HEK293 (cell line): ENCODE measurements around the gene EGFL8.

ENCODE experiments used
- BCL11B ChIP-seq: fragments of 450-650 bp; formaldehyde crosslinking; IDR thresholded peaks from 2 replicates; pipeline ENCODE4 v1.5.1; 2016; ENCODE audit warnings: low read depth, missing biosample characterization, missing genetic modification characterization
- HOXA7 ChIP-seq: sonication (generic); formaldehyde crosslinking; IDR thresholded peaks from 2 replicates; pipeline ENCODE4 v1.8.1; 2022; ENCODE audit warnings: missing genetic modification reagents, borderline replicate concordance
- HOXD13 ChIP-seq: sonication (generic); formaldehyde crosslinking; IDR thresholded peaks from 2 replicates; pipeline ENCODE4 v1.8.0; 2022; ENCODE audit warnings: missing genetic modification reagents, borderline replicate concordance
- MYNN ChIP-seq: fragments of 450-650 bp; formaldehyde crosslinking; IDR thresholded peaks from 2 replicates; pipeline ENCODE4 v1.5.1; 2016; ENCODE audit warnings: missing biosample characterization, missing genetic modification characterization, borderline replicate concordance
- REPIN1 ChIP-seq: fragments of 450-650 bp; formaldehyde crosslinking; IDR thresholded peaks from 2 replicates; pipeline ENCODE4 v1.5.1; 2017; ENCODE audit warnings: missing biosample characterization, missing genetic modification characterization, low read depth
- SALL2 ChIP-seq: fragments of 450-650 bp; formaldehyde crosslinking; IDR thresholded peaks from 2 replicates; pipeline ENCODE4 v1.5.0; 2017; ENCODE audit warnings: missing biosample characterization, mild to moderate bottlenecking, missing genetic modification characterization, borderline replicate concordance
- SCRT2 ChIP-seq: fragments of 450-650 bp; formaldehyde crosslinking; IDR thresholded peaks from 2 replicates; pipeline ENCODE4 v1.5.1; 2016; ENCODE audit warnings: missing biosample characterization, missing genetic modification characterization
- SETDB1 ChIP-seq: IDR thresholded peaks from one replicate; pipeline ENCODE4 v1.6.1; 2017; ENCODE audit warnings: mild to moderate bottlenecking, low read length, moderate library complexity, mixed read lengths; ENCODE audit not compliant: insufficient read length
- SP3 ChIP-seq: fragments of 450-650 bp; formaldehyde crosslinking; IDR thresholded peaks from 2 replicates; pipeline ENCODE4 v1.5.1; 2016; ENCODE audit warnings: missing biosample characterization, missing genetic modification characterization
- WT1 ChIP-seq: fragments of 450-650 bp; formaldehyde crosslinking; IDR thresholded peaks from 2 replicates; pipeline ENCODE4 v1.5.1; 2016; ENCODE audit warnings: missing biosample characterization, missing genetic modification characterization
- ZBTB1 ChIP-seq: fragments of 450-650 bp; formaldehyde crosslinking; IDR thresholded peaks from 2 replicates; pipeline ENCODE4 v1.5.1; 2016; ENCODE audit warnings: missing biosample characterization, missing genetic modification characterization
- ZBTB21 ChIP-seq: fragments of 450-650 bp; formaldehyde crosslinking; IDR thresholded peaks from 2 replicates; pipeline ENCODE4 v1.5.1; 2017; ENCODE audit warnings: missing biosample characterization, missing genetic modification characterization
- ZFP69B ChIP-seq: fragments of 450-650 bp; formaldehyde crosslinking; IDR thresholded peaks from 2 replicates; pipeline ENCODE4 v1.5.1; 2016; ENCODE audit warnings: missing biosample characterization, missing genetic modification characterization
- ZNF184 ChIP-seq: fragments of 450-650 bp; IDR thresholded peaks from 2 replicates; pipeline ENCODE4 v1.5.1; 2018; ENCODE audit warnings: missing biosample characterization, mild to moderate bottlenecking, missing genetic modification characterization
- ZNF221 ChIP-seq: fragments of 450-650 bp; formaldehyde crosslinking; IDR thresholded peaks from 2 replicates; pipeline ENCODE4 v1.5.1; 2017; ENCODE audit warnings: missing biosample characterization, missing genetic modification characterization, borderline replicate concordance
- ZNF302 ChIP-seq: fragments of 450-650 bp; formaldehyde crosslinking; IDR thresholded peaks from 2 replicates; pipeline ENCODE4 v1.5.1; 2016; ENCODE audit warnings: missing biosample characterization, missing genetic modification characterization, low read depth
- ZNF324 ChIP-seq: fragments of 450-650 bp; formaldehyde crosslinking; IDR thresholded peaks from 2 replicates; pipeline ENCODE4 v1.5.1; 2016; ENCODE audit warnings: missing biosample characterization, missing genetic modification characterization
- ZNF404 ChIP-seq: fragments of 450-650 bp; formaldehyde crosslinking; IDR thresholded peaks from 2 replicates; pipeline ENCODE4 v1.5.1; 2017; ENCODE audit warnings: missing biosample characterization, missing genetic modification characterization
- ZNF423 ChIP-seq: fragments of 450-650 bp; formaldehyde crosslinking; IDR thresholded peaks from 2 replicates; pipeline ENCODE4 v1.5.1; 2016; ENCODE audit warnings: missing biosample characterization, missing genetic modification characterization
- ZNF501 ChIP-seq: fragments of 450-650 bp; formaldehyde crosslinking; IDR thresholded peaks from 2 replicates; pipeline ENCODE4 v1.5.1; 2016; ENCODE audit warnings: missing biosample characterization, missing genetic modification characterization
- ZNF514 ChIP-seq: fragments of 450-650 bp; formaldehyde crosslinking; IDR thresholded peaks from 2 replicates; pipeline ENCODE4 v1.5.1; 2016; ENCODE audit warnings: missing biosample characterization, missing genetic modification characterization
- ZNF529 ChIP-seq: fragments of 450-650 bp; formaldehyde crosslinking; IDR thresholded peaks from 2 replicates; pipeline ENCODE4 v1.5.1; 2017; ENCODE audit warnings: missing genetic modification characterization, missing biosample characterization; ENCODE audit not compliant: insufficient replicate concordance
- ZNF610 ChIP-seq: fragments of 450-650 bp; formaldehyde crosslinking; IDR thresholded peaks from 2 replicates; pipeline ENCODE4 v1.5.1; 2016; ENCODE audit warnings: missing biosample characterization, missing genetic modification characterization, borderline replicate concordance
- ZNF664 ChIP-seq: fragments of 450-650 bp; formaldehyde crosslinking; IDR thresholded peaks from 2 replicates; pipeline ENCODE4 v1.5.1; 2016; ENCODE audit warnings: missing biosample characterization, missing genetic modification characterization
- ZNF777 ChIP-seq: fragments of 450-650 bp; formaldehyde crosslinking; IDR thresholded peaks from 2 replicates; pipeline ENCODE4 v1.5.1; 2017; ENCODE audit warnings: missing biosample characterization, missing genetic modification characterization, borderline replicate concordance
- ZNF785 ChIP-seq: fragments of 450-650 bp; formaldehyde crosslinking; IDR thresholded peaks from 2 replicates; pipeline ENCODE4 v1.5.1; 2016; ENCODE audit warnings: missing biosample characterization, missing genetic modification characterization
- ZXDB ChIP-seq: fragments of 450-650 bp; formaldehyde crosslinking; IDR thresholded peaks from 2 replicates; pipeline ENCODE4 v1.5.1; 2016; ENCODE audit warnings: missing biosample characterization, missing genetic modification characterization
- TF ChIP-seq, protein P1 (sequence below): fragments of 450-650 bp; formaldehyde crosslinking; IDR thresholded peaks from 2 replicates; pipeline ENCODE4 v1.5.1; 2016; ENCODE audit warnings: missing biosample characterization, missing genetic modification characterization
- TF ChIP-seq, protein P2 (sequence below): fragments of 450-650 bp; formaldehyde crosslinking; IDR thresholded peaks from 2 replicates; pipeline ENCODE4 v1.5.1; 2017; ENCODE audit warnings: missing biosample characterization, missing genetic modification characterization
- TF ChIP-seq, protein P3 (sequence below): fragments of 450-650 bp; formaldehyde crosslinking; IDR thresholded peaks from 2 replicates; pipeline ENCODE4 v1.5.1; 2016; ENCODE audit warnings: missing biosample characterization, missing genetic modification characterization
- TF ChIP-seq, protein P4 (sequence below): fragments of 450-650 bp; formaldehyde crosslinking; conservative IDR thresholded peaks from 2 replicates; pipeline ENCODE4 v1.5.1; 2016; ENCODE audit warnings: low read depth, missing biosample characterization, missing genetic modification characterization
- TF ChIP-seq, protein P5 (sequence below): fragments of 450-650 bp; formaldehyde crosslinking; IDR thresholded peaks from 2 replicates; pipeline ENCODE4 v1.5.1; 2017; ENCODE audit warnings: missing biosample characterization, missing genetic modification characterization

EGFL8 gene

DNA sequence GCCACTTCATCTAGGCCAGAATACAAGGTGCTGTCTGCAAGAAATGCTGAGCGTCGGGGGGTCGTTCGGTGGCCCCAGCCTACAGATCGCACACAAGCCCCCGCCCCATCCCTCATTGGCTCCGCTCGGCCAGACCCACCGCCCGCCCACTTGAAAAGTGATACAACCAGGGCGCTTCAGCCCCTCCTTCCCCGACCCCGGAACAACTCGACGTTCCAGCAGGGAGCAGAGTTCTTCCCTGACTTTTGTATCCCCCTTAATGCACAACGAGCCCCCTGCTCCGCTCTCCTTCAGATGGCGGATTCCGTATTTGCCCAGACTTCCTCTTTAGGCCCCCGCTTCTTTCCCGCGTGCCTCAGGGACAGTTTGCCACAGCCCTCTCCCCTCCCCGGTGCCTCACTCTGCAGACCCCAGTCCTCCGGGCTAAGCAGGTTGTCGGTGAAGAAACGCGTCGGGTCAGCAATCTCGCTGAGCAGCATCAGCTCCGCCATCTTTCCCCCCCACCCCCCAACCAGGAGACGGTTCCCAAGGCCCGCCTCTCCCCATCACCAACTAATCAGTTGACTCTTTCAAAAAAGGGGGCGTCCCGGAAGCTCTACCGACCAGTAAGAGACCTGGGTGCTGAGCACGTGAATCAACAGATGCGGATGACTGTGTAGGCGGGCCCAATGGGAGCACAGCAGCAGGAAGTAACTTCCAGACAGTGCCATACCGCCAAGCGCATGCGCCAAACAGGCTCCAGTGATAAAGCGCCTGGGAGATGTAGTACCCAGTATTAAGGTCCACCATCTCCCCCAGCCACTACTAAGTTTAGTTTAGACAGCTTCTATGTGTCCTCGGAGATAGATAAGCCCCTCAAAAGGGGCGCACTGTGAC, 36.4 kb upstream of the EGFL8 start, which contains the start of gene ATF6B (continued):
- TF ChIP-seq, protein P1, sequence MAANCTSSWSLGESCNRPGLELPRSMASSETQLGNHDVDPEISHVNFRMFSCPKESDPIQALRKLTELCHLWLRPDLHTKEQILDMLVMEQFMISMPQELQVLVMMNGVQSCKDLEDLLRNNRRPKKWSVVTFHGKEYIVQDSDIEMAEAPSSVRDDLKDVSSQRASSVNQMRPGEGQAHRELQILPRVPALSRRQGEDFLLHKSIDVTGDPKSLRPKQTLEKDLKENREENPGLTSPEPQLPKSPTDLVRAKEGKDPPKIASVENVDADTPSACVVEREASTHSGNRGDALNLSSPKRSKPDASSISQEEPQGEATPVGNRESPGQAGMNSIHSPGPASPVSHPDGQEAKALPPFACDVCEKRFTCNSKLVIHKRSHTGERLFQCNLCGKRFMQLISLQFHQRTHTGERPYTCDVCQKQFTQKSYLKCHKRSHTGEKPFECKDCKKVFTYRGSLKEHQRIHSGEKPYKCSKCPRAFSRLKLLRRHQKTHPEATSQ (tag by site-specific recombination) = no peak
- no peak for TF ChIP-seq ZNF184
- no peak for TF ChIP-seq SETDB1
- TF ChIP-seq ZNF610 (tag by site-specific recombination) = peak; percentile 51; the same call in 1 of the 2 replicates
- TF ChIP-seq ZNF785 (tag by site-specific recombination) = no peak
- no peak for TF ChIP-seq ZNF221 (tag by site-specific recombination)
- no peak for TF ChIP-seq ZNF514 (tag by site-specific recombination)
- no peak for TF ChIP-seq MYNN (tag by site-specific recombination)
- TF ChIP-seq REPIN1 (tag by site-specific recombination) = 0 out of 2 replicates have a peak, but pooled peaks have one; percentile 3
- no peak for TF ChIP-seq HOXA7 (CRISPR knock-in tag)
- no peak for TF ChIP-seq ZNF423 (tag by site-specific recombination)
- peak; percentile 77; the same call in 1 of the 2 replicates for TF ChIP-seq ZXDB (tag by site-specific recombination)
- TF ChIP-seq ZBTB21 = peak; percentile 28; the same call in 1 of the 2 replicates
- no peak for TF ChIP-seq BCL11B (tag by site-specific recombination)
- TF ChIP-seq, protein P2, sequence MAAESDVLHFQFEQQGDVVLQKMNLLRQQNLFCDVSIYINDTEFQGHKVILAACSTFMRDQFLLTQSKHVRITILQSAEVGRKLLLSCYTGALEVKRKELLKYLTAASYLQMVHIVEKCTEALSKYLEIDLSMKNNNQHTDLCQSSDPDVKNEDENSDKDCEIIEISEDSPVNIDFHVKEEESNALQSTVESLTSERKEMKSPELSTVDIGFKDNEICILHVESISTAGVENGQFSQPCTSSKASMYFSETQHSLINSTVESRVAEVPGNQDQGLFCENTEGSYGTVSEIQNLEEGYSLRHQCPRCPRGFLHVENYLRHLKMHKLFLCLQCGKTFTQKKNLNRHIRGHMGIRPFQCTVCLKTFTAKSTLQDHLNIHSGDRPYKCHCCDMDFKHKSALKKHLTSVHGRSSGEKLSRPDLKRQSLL (tag by site-specific recombination) = 0 out of 2 replicates have a peak, but pooled peaks have one; percentile 26
- peak; percentile 94 for TF ChIP-seq SCRT2 (tag by site-specific recombination)
- no peak for TF ChIP-seq HOXD13 (CRISPR knock-in tag)
- TF ChIP-seq ZNF302 (tag by site-specific recombination) = no peak
- TF ChIP-seq SALL2 (tag by site-specific recombination) = no peak
- peak; percentile 72; the same call in 1 of the 2 replicates for TF ChIP-seq ZNF324 (tag by site-specific recombination)
- TF ChIP-seq, protein P3, sequence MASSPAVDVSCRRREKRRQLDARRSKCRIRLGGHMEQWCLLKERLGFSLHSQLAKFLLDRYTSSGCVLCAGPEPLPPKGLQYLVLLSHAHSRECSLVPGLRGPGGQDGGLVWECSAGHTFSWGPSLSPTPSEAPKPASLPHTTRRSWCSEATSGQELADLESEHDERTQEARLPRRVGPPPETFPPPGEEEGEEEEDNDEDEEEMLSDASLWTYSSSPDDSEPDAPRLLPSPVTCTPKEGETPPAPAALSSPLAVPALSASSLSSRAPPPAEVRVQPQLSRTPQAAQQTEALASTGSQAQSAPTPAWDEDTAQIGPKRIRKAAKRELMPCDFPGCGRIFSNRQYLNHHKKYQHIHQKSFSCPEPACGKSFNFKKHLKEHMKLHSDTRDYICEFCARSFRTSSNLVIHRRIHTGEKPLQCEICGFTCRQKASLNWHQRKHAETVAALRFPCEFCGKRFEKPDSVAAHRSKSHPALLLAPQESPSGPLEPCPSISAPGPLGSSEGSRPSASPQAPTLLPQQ (tag by site-specific recombination) = peak; percentile 58
- TF ChIP-seq ZNF529 (tag by site-specific recombination) = no peak
- no peak for TF ChIP-seq ZBTB1 (tag by site-specific recombination)
- no peak for TF ChIP-seq ZNF664 (tag by site-specific recombination)
- TF ChIP-seq ZNF777 (tag by site-specific recombination) = peak; percentile 42; the same call in 1 of the 2 replicates
- no peak for TF ChIP-seq ZNF501
- peak; percentile 55; the same call in 1 of the 2 replicates for TF ChIP-seq ZFP69B (tag by site-specific recombination)
- TF ChIP-seq WT1 (tag by site-specific recombination) = peak; percentile 42; the same call in 1 of the 2 replicates
- TF ChIP-seq, protein P4, sequence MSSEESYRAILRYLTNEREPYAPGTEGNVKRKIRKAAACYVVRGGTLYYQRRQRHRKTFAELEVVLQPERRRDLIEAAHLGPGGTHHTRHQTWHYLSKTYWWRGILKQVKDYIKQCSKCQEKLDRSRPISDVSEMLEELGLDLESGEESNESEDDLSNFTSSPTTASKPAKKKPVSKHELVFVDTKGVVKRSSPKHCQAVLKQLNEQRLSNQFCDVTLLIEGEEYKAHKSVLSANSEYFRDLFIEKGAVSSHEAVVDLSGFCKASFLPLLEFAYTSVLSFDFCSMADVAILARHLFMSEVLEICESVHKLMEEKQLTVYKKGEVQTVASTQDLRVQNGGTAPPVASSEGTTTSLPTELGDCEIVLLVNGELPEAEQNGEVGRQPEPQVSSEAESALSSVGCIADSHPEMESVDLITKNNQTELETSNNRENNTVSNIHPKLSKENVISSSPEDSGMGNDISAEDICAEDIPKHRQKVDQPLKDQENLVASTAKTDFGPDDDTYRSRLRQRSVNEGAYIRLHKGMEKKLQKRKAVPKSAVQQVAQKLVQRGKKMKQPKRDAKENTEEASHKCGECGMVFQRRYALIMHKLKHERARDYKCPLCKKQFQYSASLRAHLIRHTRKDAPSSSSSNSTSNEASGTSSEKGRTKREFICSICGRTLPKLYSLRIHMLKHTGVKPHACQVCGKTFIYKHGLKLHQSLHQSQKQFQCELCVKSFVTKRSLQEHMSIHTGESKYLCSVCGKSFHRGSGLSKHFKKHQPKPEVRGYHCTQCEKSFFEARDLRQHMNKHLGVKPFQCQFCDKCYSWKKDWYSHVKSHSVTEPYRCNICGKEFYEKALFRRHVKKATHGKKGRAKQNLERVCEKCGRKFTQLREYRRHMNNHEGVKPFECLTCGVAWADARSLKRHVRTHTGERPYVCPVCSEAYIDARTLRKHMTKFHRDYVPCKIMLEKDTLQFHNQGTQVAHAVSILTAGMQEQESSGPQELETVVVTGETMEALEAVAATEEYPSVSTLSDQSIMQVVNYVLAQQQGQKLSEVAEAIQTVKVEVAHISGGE (tag by site-specific recombination) = peak; percentile 86
- TF ChIP-seq, protein P5, sequence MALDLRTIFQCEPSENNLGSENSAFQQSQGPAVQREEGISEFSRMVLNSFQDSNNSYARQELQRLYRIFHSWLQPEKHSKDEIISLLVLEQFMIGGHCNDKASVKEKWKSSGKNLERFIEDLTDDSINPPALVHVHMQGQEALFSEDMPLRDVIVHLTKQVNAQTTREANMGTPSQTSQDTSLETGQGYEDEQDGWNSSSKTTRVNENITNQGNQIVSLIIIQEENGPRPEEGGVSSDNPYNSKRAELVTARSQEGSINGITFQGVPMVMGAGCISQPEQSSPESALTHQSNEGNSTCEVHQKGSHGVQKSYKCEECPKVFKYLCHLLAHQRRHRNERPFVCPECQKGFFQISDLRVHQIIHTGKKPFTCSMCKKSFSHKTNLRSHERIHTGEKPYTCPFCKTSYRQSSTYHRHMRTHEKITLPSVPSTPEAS (tag by site-specific recombination) = no peak
- no peak for TF ChIP-seq ZNF404 (tag by site-specific recombination)
- peak; percentile 89 for TF ChIP-seq SP3 (tag by site-specific recombination)
